NCI-H345 treated with DMSO at 0.1 percent for 48 hours (cell line): ENCODE measurements around the gene FAM43B.
A peak's percentile ranks its signal among the peaks of the same experiment; 100 is the strongest.

Experiments used
- DNase-seq: peaks from one replicate; lab custom pipeline; 2025; ENCODE audit not compliant: unreplicated experiment; lab: John Stamatoyannopoulos, UW

The FAM43B gene

DNA sequence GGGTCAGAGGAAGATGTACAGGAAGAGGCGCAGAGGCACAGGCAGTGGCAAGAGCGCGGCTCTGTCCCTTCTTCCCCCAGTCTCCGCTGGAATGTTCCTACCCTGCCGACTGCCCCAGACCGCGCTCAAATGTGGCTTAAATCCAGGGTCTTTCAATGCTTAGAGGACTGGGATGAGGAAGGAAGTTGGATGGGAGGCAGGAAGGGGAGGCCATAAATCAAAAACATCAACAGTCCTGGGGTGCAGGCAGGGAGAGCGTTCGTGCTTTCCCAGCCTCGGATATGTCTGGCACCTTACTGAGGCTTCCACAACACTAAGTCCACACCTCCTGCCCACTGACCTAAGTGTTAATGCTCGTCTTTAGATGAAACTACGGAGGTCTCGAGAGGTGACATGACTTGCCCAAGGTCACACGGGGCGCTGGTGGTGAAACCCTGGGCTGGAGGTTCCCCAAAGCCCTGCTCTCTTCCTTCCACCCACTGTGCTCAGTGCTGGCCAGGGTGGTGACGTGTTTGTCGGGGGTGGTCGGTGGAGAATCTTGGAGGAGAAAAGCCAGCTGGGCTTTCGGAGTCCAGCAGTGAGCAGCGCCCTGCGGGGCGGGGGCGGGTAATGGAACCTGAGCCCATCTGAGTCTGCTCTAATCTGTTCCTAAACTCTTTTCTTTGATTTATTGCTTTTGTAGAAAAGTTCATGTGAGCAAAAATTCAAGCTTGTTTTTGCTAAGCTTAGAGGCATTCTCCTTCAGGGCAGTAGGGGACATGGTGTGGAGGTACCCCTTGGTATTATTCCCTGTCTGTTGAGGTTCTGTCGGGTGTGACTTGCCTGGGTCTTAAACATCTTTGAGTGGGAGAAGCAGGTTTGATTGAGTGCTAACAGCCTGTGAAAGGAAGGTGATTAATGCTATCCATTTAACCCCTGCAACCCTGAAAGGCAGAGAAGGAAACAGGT lies 37.2 kb downstream of the FAM43B start:
- no peak for DNase-seq

DNA sequence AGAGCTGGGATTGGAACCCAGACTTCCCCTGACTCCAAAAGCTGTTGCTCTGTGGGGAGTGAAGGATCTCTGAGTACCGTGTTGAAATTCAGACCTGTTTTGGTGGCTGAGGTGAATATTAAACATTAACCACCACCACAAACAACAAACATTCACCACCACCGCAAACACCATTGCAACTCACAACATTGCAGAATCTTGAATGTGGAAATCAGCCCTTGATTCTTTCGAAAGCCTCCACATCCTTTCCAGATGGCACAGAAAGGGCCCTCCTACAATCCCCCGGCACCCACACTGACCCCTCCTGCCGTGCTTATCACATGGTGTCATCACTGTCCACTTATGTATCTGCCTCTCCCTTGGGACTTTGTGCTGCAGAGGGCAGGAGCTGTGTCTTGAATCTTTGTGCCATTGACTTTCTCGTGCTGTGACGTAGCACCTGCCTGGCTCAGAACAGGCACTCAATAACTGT lies 38.0 kb downstream of the FAM43B start:
- peak; percentile 8 for DNase-seq

DNA sequence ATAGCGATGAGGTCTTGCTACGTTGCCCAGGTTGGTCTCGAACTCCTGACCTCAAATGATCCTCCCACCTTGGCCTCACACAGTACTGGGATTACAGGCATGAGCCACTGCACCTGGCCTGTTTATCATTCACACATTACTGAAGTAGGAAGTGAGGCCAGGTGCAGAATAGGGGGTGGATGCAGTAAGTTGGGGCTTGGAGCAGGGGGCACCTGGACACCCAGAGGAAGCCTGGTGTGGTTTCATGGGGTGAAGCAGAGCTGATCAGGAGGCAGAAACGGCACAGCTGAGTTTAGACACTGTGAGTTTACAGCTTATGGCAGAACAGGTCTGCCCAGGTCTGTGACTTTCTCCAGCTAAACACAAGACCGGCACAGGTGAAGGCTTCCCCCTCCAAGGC lies 41.4 kb downstream of the FAM43B start:
- no peak for DNase-seq

DNA sequence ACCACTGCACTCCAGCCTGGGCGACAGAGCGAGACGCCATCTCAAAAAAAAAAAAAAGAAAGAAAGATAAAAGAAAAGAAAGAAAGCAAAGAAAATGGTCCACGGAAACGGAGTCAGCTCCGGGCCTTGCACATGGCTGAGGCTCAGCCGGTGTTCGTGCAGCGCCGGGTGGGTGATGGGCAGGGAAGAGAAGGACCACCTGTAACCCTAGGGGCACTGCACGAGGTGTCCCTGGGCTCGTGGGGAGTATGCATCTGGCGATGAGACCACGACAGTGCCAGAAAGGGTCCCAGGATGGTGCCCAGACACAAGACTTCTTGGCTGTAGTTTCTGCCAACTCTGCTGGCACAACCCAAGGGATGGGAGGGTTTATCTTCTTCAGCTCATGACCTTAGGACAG lies 42.4 kb downstream of the FAM43B start:
- no peak for DNase-seq

DNA sequence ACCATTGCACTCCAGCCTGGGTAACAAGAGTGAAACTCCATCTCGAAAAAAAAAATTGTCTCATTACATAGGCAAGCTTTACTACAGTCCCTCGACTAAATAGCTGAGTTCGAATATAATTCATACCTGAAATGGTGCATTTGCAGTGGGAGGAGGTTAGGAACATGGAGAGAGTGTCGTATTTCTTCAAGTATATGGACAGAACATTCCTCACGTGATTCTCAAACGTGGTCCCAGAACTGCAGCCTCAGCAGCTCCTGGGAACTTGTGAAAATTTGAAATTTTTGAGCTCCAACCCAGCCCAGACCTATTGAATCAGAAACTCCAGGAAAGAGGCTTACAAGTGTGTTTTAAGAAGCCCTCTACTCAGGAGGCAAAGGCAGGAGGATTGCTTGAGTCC lies 43.7 kb downstream of the FAM43B start:
- no peak for DNase-seq

DNA sequence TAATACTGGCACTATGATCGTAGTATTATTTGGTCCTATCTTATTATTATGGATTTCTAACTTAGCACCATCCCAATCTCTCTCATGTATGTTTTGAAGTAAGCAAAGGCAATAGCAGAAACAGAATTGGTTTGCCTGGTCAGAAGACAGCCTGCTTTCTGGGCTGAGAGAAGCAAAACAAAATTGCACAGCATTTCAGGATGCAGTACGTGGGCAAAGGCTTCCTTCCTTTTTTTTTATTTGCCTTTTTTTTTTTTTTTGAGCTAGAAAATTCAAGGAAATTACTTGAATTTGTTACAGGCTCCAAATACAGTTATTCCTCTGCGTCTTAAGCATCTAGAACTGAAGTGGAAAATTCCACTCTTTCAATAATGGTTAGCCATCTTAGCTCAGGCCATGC lies 45.3 kb downstream of the FAM43B start:
- no peak for DNase-seq

DNA sequence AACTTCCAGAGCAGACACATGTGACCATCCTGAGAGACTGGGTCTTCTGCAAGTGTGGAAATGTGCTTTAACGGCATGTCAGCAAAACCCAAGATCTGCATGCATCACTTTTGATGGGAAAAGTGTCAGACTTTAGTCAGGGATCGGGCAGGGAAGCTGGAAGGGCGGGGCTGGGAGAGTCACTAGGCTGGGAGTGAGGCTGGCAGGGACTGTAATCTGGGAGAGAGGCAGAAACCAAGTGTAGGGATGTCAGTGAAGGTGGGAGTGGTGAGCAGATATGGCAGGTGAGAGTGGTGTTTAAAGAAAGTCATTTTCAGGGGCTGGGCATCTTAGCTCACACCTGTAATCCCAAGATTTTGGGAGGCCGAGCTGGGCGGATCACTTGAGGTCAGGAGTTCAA lies 47.8 kb downstream of the FAM43B start:
- no peak for DNase-seq

DNA sequence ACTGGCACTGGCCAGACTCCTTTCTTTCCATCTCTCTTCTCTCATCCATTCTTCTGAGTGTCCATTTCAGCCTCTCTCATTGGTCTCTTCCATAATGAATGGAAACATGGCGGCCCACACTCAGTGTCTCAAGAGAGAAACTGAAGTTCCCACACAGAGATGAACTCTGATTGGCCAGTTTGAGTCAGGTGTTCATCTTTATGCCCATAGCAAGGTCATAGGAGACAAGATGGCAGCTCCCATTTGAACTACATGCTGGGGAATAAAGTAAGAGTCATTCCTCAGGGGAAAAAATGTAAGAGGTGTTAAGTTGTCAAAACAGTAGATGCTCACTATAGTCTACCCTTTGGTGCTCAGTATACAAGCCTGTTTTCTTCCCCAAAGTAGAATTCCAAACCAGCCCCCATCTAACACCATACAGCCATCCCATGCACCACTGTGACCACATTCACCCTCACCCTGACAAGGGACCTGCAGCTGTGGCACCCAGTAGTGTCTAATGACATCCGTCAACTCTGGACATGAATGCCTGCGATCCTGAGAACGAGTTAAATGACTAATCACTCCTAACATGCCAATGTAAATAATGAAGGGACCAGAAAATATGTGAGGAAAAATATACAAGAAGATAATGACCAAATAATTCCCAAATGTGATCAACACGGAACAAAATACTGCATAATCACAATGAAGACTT lies 48.9 kb downstream of the FAM43B start:
- no peak for DNase-seq

DNA sequence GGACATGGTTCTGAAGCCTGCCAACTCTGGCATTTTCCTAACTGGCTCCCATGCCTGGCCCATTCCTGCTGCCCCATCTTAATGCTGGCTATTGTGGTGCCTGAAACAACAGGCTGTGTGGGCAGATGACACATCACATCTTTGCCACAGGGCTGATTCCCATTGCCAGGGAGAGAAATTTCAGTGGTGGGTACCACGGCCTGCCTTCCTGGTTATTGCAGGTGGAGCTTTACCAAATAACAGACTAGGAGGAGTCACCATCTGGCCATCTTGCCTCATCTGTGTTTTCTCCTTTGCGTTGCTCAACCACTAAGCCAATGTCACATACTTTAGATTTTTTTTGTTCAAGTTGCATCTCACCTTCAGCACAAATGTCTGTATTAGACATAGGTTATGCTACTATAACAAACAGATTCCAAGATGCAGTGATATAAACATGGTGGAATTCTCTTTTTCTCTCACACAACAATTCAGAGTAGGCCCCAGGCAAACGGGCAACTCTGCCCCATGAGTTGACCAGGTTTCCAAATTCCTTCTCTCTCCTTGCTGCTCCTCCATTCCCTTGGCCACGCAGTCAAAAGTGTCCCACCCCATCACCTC lies 50.6 kb downstream of the FAM43B start:
- no peak for DNase-seq

DNA sequence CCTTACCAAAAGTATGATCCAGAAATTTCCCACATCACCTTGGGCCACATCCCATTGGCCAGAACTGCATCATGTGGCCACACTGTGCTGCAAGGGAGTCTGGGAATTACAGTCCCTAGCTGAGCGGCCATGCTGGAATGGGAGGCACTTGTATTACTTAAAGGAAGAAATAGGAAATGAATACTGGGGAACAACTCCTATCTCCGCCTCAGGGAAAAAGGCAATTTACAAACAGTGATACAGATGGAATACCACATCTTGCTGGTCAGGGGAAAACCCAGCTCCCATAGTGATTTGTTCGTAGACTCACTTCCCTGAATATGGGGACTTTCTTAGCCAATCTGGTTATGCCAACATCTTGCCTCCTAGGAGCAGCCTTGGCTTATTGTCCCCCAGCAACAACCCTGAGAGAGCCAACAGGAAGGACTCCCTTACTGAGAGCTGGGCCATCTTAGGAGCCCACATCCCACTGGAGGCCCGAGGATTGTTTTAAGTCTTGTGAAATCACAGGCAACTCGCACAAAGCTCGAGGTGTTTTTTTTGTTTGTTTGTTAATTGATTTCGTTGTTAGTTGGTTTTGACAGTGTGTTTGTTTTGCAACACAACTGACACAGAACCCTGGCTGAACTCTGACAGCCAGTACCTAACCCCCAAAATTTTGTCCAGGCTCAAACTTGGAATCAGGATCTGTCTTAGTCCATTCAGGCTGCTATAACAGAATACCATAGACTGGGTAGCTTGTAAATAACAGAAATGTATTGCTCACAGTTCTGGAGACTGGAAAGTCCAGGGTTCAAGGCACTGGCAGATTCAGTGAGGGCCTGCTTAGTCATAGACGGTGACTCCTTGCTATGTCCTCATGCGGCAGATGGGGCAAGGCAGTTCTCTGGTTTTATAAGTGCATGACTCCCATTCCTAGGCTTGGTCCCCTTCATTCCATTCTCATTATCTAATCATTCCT lies 51.4 kb downstream of the FAM43B start:
- DNase-seq, result no peak
